B cell (primary cell): Measurements from ENCODE around the gene TRIM52.

Experiments
- CTCF ChIP-seq: fragments of 200-600 bp; IDR thresholded peaks from one replicate; pipeline ENCODE4 v1.8.0; 2022; ENCODE audit warnings: antibody characterized with exemption, mild to moderate bottlenecking
- EZH2 ChIP-seq: IDR thresholded peaks from 2 replicates; pipeline ENCODE4 v1.6.1; 2012; ENCODE audit warnings: borderline replicate concordance, low read depth, mild to moderate bottlenecking, moderate library complexity, low read length; ENCODE audit not compliant: insufficient read depth, poor library complexity, severe bottlenecking

GRCh38 chr5:181243564-181244343 is 17.2 kb downstream of the TRIM52 start, which contains the start of gene RACK1:
- TF ChIP-seq CTCF (no peak), EZH2 (no peak)
